ENCODE data around the gene KRT79. TPM values are rescaled to one million over a fixed set of nuclear protein-coding genes. Genes with fewer than 3 reads are reported as not detected.

KRT79 gene
- total and polyA plus RNA-seq, 2 of the 8 experiments (the other 6 are each of a cell fraction or from before 2014, with no cell fraction given), result not detected

DNA sequence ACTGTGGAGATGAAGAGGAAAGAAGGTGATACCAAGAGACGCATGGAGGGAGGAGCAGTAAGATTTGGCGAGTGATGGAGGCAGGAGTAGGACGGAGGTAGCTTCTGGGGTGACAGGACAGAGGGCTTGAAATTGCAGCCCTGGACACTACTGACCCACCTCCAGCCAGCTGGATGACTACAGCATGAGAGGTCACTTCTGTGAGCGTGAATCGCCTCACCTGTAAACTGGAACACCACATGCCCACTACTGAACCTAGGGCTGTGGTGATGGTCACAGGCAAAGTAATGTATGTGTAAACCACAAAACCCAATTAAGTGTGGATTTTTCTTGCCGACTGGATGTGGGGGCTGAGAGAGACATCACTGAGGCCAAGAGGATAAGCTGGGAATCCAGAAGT lies 13.6 kb downstream of the KRT79 start:
- ChIA-PET POLR2A (ENCODE audit: partially characterized antibody) (no interaction called here), CTCF (ENCODE audit: partially characterized antibody) (interaction anchor here (0.9 to 2.0 kb wide), 9 partner anchors 19 to 541 kb away, joined by 3 to 7 read pairs (median 3); no protein-coding TSS in a partner anchor)
- no peak overlapping the region for H3K4me2 ChIP-seq (ENCODE audit: insufficient read depth in 1 of 2, low read depth in 2 of 2, low read length in 2 of 2)
- H3K56ac ChIP-seq (replicated peaks; ENCODE audit: insufficient read length, low read depth, low read length), result no peak overlapping the region
- no peak overlapping the region for H2AFZ ChIP-seq (ENCODE audit: low read length)
- no peaks in the 10 kb centered on the region for H3K36me3 ChIP-seq (ENCODE audit: control insufficient read depth in 2 of 4, insufficient read depth in 4 of 4, low read length in 3 of 4)
- no peak overlapping the region for H2BK20ac ChIP-seq (ENCODE audit: low read length)
- no peak overlapping the region for H4K5ac ChIP-seq (ENCODE audit: insufficient read length, low read depth, low read length)
- H3K23me2 ChIP-seq (ENCODE audit: low read depth, low read length), result no peaks in the 10 kb centered on the region
- no peak overlapping the region for H3K9ac ChIP-seq (replicated peaks in 1 of 4; ENCODE audit: extremely low read depth in 1 of 4, low read depth in 3 of 4, low read length in 3 of 4)
- H3K27ac ChIP-seq (ENCODE audit: low read depth, low read length), result no peak overlapping the region
- DNase-seq (ENCODE audit: low read depth in 1 of 2, low spot score in 2 of 2) (no peak), FAIRE-seq (no peak)
- 0 out of 7 replicates have a peak, but pooled peaks cover 0 to 2% (median 0%) of the 10 kb centered on the region in 4 experiments for H3K27me3 ChIP-seq (replicated peaks in 1 of 4; ENCODE audit: control insufficient read depth in 3 of 4, extremely low read depth in 1 of 4, insufficient read depth in 3 of 4, low read length in 3 of 4)
- H4K8ac ChIP-seq (ENCODE audit: extremely low read depth, insufficient read depth, low read length), result no peak overlapping the region; the same call in 1 of the 2 replicates
- no peak overlapping the region for H3K14ac ChIP-seq (ENCODE audit: insufficient read length)
- H3K4me1 ChIP-seq (replicated peaks in 1 of 4; ENCODE audit: control insufficient read depth in 3 of 4, insufficient read depth in 4 of 4, low read length in 3 of 4), result no peaks in the 10 kb centered on the region
- H3K23ac ChIP-seq (ENCODE audit: insufficient read length), result no peak overlapping the region
- no peak overlapping the region for H2BK15ac ChIP-seq (ENCODE audit: low read length)
- H3K79me1 ChIP-seq (ENCODE audit: low read depth, low read length), result no peaks in the 10 kb centered on the region
- H2AK5ac ChIP-seq (ENCODE audit: low read depth, low read length), result no peak overlapping the region
- WGBS, 2 experiments (ENCODE audit: extremely low coverage in 1 of 2, insufficient coverage in 1 of 2, insufficient read length in 1 of 2, insufficient replicate concordance in 2 of 2, low coverage in 1 of 2, low lambda C conversion rate in 2 of 2, missing lambda C conversion rate in 1 of 2), result 86% methylated on average over 6 of the region's 6 CpGs; no CpG with 5 or more reads in 1 of the 2 experiments
- H4K20me1 ChIP-seq (replicated peaks in 1 of 2; ENCODE audit: control insufficient read depth in 1 of 2, insufficient read depth in 2 of 2, low read length in 2 of 2), result no peaks in the 10 kb centered on the region
- no peak overlapping the region for H3K4ac ChIP-seq (replicated peaks; ENCODE audit: insufficient read length, low read depth, low read length)
- no peak overlapping the region for H4K91ac ChIP-seq (replicated peaks; ENCODE audit: insufficient read length, low read length)
- H3K4me3 ChIP-seq (ENCODE audit: extremely low read depth in 1 of 4, insufficient read depth in 2 of 4, low read depth in 3 of 4, low read length in 4 of 4), result no peak overlapping the region
- H2BK5ac ChIP-seq (ENCODE audit: low read depth, low read length), result no peak overlapping the region
- H3K18ac ChIP-seq (ENCODE audit: extremely low read depth, low read length), result no peak overlapping the region
- H2BK12ac ChIP-seq (ENCODE audit: low read depth, low read length), result no peak overlapping the region
- no peaks in the 10 kb centered on the region for H3K79me2 ChIP-seq (ENCODE audit: control insufficient read depth in 1 of 2, insufficient read depth in 2 of 2, low read length in 2 of 2)
- H3K9me3 ChIP-seq (ENCODE audit: insufficient read depth in 2 of 2, low read depth in 1 of 2, low read length in 1 of 2), result no peaks in the 10 kb centered on the region
- no peak overlapping the region for H2BK120ac ChIP-seq (replicated peaks; ENCODE audit: low read depth, low read length)
- TF ChIP-seq JUND (IDR thresholded peaks at IDR 0.05; ENCODE audit: low read length) (no peak), SIN3A (conservative IDR thresholded peaks at IDR 0.05 in 1 of 2, IDR thresholded peaks at IDR 0.05 in 1 of 2; ENCODE audit: low read depth in 1 of 2, low read length in 2 of 2) (no peak), HDAC2 (IDR thresholded peaks at IDR 0.05; ENCODE audit: borderline replicate concordance in 1 of 2, low read depth in 2 of 2, low read length in 2 of 2) (no peak), CREB1 (IDR thresholded peaks at IDR 0.05) (no peak), FOSL1 (IDR thresholded peaks at IDR 0.05; ENCODE audit: insufficient read depth, low read depth, low read length) (no peak), EP300 (IDR thresholded peaks at IDR 0.05; ENCODE audit: borderline replicate concordance in 1 of 2, low read depth in 2 of 2, low read length in 2 of 2) (no peak), RBBP5 (IDR thresholded peaks at IDR 0.05; ENCODE audit: borderline replicate concordance, low read depth, low read length) (no peak), SP1 (IDR thresholded peaks at IDR 0.05; ENCODE audit: low read depth, low read length) (no peak)
- TF ChIP-seq, protein P1, sequence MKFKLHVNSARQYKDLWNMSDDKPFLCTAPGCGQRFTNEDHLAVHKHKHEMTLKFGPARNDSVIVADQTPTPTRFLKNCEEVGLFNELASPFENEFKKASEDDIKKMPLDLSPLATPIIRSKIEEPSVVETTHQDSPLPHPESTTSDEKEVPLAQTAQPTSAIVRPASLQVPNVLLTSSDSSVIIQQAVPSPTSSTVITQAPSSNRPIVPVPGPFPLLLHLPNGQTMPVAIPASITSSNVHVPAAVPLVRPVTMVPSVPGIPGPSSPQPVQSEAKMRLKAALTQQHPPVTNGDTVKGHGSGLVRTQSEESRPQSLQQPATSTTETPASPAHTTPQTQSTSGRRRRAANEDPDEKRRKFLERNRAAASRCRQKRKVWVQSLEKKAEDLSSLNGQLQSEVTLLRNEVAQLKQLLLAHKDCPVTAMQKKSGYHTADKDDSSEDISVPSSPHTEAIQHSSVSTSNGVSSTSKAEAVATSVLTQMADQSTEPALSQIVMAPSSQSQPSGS (IDR thresholded peaks at IDR 0.05; ENCODE audit: low read length), result no peak
- TF ChIP-seq, protein P2, sequence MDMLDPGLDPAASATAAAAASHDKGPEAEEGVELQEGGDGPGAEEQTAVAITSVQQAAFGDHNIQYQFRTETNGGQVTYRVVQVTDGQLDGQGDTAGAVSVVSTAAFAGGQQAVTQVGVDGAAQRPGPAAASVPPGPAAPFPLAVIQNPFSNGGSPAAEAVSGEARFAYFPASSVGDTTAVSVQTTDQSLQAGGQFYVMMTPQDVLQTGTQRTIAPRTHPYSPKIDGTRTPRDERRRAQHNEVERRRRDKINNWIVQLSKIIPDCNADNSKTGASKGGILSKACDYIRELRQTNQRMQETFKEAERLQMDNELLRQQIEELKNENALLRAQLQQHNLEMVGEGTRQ (IDR thresholded peaks at IDR 0.05; ENCODE audit: low read length), result no peak

All from H1 (cell line).